Kidney (tissue), 14 donors: ENCODE data around the gene SPECC1. TPM values are rescaled to one million over a fixed set of nuclear protein-coding genes. Genes with fewer than 3 reads are reported as not detected.
"Not testable (repeated sequence)": the region's sequence is repeated elsewhere in the genome, so short reads cannot be mapped to it uniquely, and the experiment has no call there.

Source experiments
- DNase-seq, 5 donors: peaks; one replicate each; pipeline ENCODE4 v3.0.0-alpha.2; 2013 to 2020
- FAIRE-seq: peaks from 2 replicates; lab custom pipeline; 2012; peaks lifted over from hg19 to GRCh38; lab: Jason Lieb, UNC
- H3K27ac ChIP-seq, 2 donors: one replicate each; pipeline ENCODE4 v1.7.0; 2013; ENCODE audit warnings: low read depth in 2 of 2, low read length in 2 of 2, inconsistent platforms in 1 of 2
- H3K27me3 ChIP-seq: one replicate; pipeline ENCODE4 v1.7.1; 2013; ENCODE audit warnings: low read length, inconsistent platforms; ENCODE audit not compliant: control insufficient read depth, insufficient read depth
- H3K36me3 ChIP-seq, 3 donors: one replicate each; pipeline versions ENCODE4 v1.7.0 to v1.7.1; 2013; ENCODE audit warnings: low read length in 3 of 3, control low read depth in 1 of 3, inconsistent platforms in 1 of 3; ENCODE audit not compliant: insufficient read depth in 3 of 3, control insufficient read depth in 2 of 3
- H3K4me1 ChIP-seq, 3 donors: one replicate each; pipeline versions ENCODE4 v1.7.0 to v1.7.1; 2013; ENCODE audit warnings: low read length in 3 of 3, inconsistent platforms in 1 of 3, low read depth in 1 of 3; ENCODE audit not compliant: control insufficient read depth in 2 of 3, insufficient read depth in 2 of 3
- H3K4me3 ChIP-seq, 3 donors: one replicate each; pipeline versions ENCODE4 v1.7.0 to v1.8.1; 2013; ENCODE audit warnings: low read length in 3 of 3, control low read depth in 1 of 3, inconsistent platforms in 1 of 3
- H3K9ac ChIP-seq, 3 donors: one replicate each; pipeline versions ENCODE4 v1.7.0 to v1.7.1; 2013; ENCODE audit warnings: low read length in 3 of 3, control low read depth in 1 of 3, inconsistent platforms in 1 of 3
- H3K9me3 ChIP-seq, 3 donors: one replicate each; pipeline versions ENCODE4 v1.7.0 to v1.7.1; 2013; ENCODE audit warnings: low read length in 3 of 3, control low read depth in 1 of 3, inconsistent platforms in 1 of 3; ENCODE audit not compliant: control insufficient read depth in 2 of 3, insufficient read depth in 1 of 3
- intact Hi-C: fragments of 100-400 bp; cut with DNase I; formaldehyde crosslinking; loops from one replicate; pipeline ENCODE4 v1.11.1; 2022
- polyA plus RNA-seq: library from polyadenylated mRNA; stranded (reverse); fragments of 350-450 nt; fragmentation: Illumina TruSeq; extraction: RNeasy Lipid Tissue Mini Kit (QIAGEN cat#74804); gene quantifications from one replicate; pipeline ENCODE4 v1.2.3, GENCODE V29; 2014; ENCODE audit warnings: low read depth, low replicate concordance; ENCODE audit not compliant: insufficient read depth
- total RNA-seq: library from RNA; stranded (reverse); fragmentation: NEBNext Ultra II Directional; extraction: Animal tissue kit (Norgen Biotek cat#: 25700); gene quantifications from one replicate; pipeline ENCODE4 v1.2.1, GENCODE V29; 2021
- TF ChIP-seq, protein P1 (sequence below): IDR thresholded peaks from 3 replicates; pipeline ENCODE4 v1.5.1; 2012; ENCODE audit warnings: mild to moderate bottlenecking, moderate library complexity, borderline replicate concordance; ENCODE audit not compliant: insufficient read depth; ENCODE audit errors: extremely low read depth
- donor health status: control.
- donor health status: control.
- donor health status: control.
- donor health status: control.
- donor health status: control.
- donor health status: DM: yes; HTN: yes; CAD: no.
- donor health status: Normal renal cell carcinoma (clear cell type).

Gene SPECC1
- total and polyA plus RNA-seq, 2 donors from 2014 or later, result 7.6 to 29.1 TPM

GRCh38 chr17:20315821-20316220 lies 306.7 kb downstream of the SPECC1 start:
- Histone ChIP-seq H3K36me3 (no peaks in the 10 kb centered on the region), H3K4me3 (no peak overlapping the region), H3K27me3 (no peaks in the 10 kb centered on the region), H3K4me1 (no peaks in the 10 kb centered on the region), H3K9ac (no peak overlapping the region), H3K9me3 (no peaks in the 10 kb centered on the region), H3K27ac (no peak overlapping the region)
- FAIRE-seq (no peak), DNase-seq (no peak)
- intact Hi-C loops, result loop anchor here (10.0 kb wide), 1 partner anchor 191 kb away; no protein-coding TSS in a partner anchor
- TF ChIP-seq, protein P1, sequence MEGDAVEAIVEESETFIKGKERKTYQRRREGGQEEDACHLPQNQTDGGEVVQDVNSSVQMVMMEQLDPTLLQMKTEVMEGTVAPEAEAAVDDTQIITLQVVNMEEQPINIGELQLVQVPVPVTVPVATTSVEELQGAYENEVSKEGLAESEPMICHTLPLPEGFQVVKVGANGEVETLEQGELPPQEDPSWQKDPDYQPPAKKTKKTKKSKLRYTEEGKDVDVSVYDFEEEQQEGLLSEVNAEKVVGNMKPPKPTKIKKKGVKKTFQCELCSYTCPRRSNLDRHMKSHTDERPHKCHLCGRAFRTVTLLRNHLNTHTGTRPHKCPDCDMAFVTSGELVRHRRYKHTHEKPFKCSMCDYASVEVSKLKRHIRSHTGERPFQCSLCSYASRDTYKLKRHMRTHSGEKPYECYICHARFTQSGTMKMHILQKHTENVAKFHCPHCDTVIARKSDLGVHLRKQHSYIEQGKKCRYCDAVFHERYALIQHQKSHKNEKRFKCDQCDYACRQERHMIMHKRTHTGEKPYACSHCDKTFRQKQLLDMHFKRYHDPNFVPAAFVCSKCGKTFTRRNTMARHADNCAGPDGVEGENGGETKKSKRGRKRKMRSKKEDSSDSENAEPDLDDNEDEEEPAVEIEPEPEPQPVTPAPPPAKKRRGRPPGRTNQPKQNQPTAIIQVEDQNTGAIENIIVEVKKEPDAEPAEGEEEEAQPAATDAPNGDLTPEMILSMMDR, result no peak

DNA sequence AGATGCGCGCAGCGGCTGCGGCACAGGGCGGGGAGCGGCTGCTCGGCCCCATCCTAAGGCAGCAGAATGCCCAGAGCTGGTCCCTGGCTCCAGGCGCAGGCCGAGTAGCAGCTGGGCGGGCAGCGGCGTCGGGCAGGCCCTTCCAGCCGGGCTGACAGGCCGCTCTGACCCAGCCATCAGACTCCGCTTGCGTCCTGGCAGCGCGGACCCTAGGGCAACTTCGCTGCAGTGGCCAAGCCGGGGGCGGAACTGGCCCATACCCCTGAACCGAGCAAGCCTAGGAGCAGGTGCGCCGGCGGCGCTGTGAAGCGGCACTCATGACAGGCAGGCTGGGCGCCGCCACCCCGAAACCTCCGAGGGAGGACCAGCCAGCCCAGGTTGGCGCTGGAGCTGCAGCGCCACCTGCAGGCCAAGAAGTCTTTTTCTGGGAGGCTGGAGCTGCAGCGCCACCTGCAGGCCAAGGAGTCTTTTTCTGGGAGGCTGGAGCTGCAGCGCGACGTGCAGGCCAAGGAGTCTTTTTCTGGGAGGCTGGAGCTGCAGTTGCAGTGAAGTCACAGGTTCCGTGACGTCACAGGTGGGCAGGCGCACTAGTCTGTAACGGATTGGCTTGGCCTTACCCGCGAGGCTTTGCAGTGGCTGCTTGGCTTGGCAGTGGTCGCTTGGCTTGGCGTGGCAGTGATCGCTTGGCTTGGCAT lies 311.5 kb downstream of the SPECC1 start:
- FAIRE-seq, H3K4me3 ChIP-seq, H3K9ac ChIP-seq, H3K4me1 ChIP-seq, H3K27ac ChIP-seq, H3K9me3 ChIP-seq, H3K36me3 ChIP-seq, H3K27me3 ChIP-seq, intact Hi-C loops: not testable (repeated sequence)
- peak; percentile 71 to 83 (median 78) for DNase-seq
- TF ChIP-seq, protein P1, result peak; percentile 92

DNA sequence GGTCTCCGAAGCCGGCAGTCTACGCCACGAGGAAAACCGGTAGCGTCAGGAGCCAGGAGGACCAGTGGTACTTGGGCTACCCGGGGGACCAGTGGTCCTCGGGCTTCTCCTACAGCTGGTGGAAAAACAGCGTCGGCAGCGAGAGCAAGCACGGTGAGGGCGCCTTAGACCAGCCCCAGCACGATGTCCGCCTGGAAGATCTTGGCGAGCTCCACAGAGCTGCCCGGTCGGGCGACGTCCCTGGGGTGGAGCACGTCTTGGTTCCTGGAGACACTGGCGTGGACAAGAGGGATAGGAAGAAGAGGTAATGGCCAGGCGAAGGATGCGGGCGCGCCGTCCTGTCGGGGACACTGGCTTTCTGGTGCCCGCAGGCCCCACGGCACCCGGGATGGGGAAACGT lies 312.2 kb downstream of the SPECC1 start:
- DNase-seq, FAIRE-seq, intact Hi-C loops, H3K27me3 ChIP-seq, H3K9me3 ChIP-seq, H3K4me1 ChIP-seq, H3K27ac ChIP-seq, H3K36me3 ChIP-seq, H3K4me3 ChIP-seq, H3K9ac ChIP-seq: not testable (repeated sequence)

DNA sequence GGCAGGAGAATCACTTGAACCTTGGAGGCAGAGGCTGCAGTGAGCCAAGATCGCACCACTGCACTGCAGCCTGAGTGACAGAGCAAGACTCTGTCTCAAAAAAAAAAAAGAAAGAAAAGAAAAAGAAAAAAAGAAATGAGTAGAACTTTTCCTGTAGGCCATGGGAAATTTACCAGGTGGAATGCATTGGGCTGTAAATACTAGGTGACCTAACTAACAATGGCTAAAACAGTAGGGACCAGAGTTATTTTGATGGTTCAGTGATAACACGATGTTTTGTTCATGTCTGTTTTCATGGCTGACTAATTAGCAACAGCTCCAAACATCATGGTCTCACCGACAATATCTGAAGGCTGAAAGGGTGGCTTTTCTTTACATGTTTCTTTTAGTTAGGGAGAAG lies 318.6 kb downstream of the SPECC1 start:
- DNase-seq, H3K36me3 ChIP-seq, FAIRE-seq, H3K4me3 ChIP-seq, H3K9ac ChIP-seq, H3K27ac ChIP-seq, H3K4me1 ChIP-seq, H3K27me3 ChIP-seq, intact Hi-C loops, H3K9me3 ChIP-seq: not testable (repeated sequence)

- H3K9me3 ChIP-seq, H3K4me3 ChIP-seq, FAIRE-seq, H3K9ac ChIP-seq, H3K4me1 ChIP-seq, H3K36me3 ChIP-seq, H3K27ac ChIP-seq, H3K27me3 ChIP-seq, intact Hi-C loops, DNase-seq: not testable (repeated sequence)
Observed at GRCh38 chr17:20351405-20351804, 342.2 kb downstream of the SPECC1 start.

DNA sequence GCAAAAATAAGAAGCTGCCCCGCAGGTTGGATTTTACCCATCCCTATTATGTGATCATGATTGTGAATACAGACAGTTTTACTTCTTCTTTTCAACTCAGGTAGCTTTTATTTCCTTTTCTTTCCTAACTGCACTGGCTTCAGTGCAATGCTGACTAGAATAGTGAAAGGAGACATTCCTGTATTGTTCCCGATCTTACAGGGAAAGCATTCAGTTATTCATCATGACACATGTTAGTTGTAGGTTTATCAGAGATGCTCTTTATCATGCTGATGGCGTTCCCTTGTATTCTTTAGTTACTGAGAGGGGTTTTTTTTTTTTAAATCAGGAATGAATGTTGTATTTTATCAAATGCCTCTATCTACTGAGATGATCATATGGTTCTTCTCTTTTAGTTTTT lies 343.4 kb downstream of the SPECC1 start:
- H3K4me1 ChIP-seq, H3K27ac ChIP-seq, H3K9ac ChIP-seq, H3K9me3 ChIP-seq, H3K27me3 ChIP-seq, DNase-seq, FAIRE-seq, H3K4me3 ChIP-seq, intact Hi-C loops, H3K36me3 ChIP-seq: not testable (repeated sequence)

DNA sequence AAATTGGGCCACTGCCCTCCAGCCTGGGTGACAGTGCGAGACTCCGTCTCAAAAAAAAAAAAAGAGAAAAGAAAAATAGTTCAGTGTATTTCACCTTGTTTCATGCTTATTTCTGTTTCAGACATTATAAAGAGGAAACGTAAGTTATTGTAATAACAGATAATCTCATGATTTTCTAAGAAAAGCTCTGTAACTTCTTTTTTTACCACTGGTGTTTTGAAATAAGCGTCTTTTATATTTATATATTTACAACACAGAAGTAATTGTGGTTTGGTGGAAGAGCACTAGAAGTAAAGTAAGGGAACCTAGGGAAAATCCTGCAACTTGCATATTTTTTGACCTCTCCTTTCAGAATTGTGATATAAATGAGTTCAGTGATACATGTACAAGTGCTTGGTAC lies 354.7 kb downstream of the SPECC1 start:
- H3K4me3 ChIP-seq, H3K27me3 ChIP-seq, H3K36me3 ChIP-seq, H3K27ac ChIP-seq, FAIRE-seq, H3K4me1 ChIP-seq, H3K9me3 ChIP-seq, H3K9ac ChIP-seq, intact Hi-C loops, DNase-seq: not testable (repeated sequence)
